ENCODE results near the gene UBE2A.

UBE2A gene

DNA sequence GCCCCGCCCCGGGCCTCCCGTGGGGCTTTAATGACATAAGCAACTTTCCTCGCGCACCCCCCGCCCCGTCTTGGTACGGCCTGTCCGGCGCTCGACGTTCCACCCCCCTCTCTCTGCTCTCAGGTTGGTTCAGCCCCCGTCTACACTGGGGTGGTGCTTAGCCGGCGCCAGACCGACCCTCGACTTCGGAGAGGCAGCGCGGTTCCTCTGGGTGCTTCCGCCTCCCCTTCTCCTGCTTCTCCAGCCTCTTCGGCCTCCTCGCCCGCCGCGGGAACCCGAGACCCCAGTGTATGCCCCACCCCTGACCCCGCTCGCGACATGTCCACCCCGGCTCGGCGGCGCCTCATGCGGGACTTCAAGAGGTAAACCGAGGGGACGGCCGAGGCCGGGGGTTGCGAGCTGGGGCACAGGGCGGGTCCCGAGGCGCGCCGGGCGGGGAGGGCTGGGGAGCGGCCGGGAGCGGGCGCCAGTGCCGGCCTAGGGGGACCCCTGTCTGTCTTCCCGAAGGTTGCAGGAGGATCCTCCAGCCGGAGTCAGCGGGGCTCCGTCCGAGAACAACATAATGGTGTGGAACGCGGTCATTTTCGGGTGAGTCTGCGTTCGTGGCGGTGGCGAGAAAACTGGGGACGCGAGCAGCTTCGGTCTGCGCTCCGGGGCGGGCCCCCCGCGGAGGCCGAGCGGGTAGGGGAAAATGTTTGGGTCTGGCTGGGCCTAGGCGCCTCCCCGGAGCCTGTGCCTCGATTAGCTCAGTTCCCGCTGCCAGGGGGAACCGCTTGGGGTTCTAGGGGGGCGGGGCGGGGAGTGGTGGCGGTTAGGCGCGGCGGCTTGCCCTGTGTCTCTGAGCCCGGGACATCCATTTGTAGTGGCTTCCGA lies at the start of gene UBE2A:
Gene UBE2A (plus strand): TSS at position 170 of the 873 bp plus-strand sequence. CDS start 149 bp downstream, at position 319.
- peak; percentile 84 for DNase-seq (ENCODE audit: low read depth)

DNA sequence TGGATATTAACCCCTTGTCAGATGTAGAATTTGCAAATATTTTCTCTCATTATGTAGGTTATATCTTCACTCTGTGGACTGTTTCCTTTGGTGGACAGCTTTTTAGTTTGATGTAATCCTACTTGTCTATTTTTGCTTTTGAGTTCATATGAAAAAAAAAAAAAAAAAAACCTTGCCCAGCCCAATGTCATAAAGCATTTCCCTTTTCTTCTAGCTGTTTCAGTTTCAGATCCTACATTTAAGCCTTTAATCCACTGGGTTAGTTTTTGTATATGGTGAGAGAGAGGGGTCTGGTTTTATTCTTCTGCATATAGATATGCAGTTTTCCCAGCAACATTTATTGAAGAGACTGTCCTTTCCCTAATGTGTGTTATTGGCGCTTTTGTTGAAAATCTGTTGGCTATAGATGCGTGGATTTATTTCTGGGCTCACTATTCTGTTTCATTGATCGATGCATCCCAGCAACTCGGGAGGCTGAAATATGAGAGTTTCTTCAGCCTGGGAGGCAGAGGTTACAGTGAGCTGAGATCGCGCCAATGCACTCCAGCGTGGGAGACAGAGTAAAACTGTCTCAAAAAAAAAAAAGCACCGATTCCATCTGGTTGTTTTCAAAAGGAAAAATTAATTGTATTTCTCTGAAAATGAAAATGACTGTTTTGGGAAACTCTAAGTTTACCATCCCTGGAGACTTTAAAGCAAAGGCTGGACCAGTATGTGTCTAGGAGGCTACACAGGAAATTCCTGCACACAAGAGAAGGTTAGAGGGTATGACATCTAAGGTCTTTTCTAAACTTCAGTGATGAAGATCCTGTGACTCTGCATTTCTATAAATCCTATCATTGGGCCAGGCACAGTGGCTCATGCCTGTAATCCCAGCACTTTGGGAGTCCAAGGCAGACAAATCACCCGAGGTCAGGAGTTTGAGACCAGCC lies 44.8 kb upstream of the UBE2A start:
- DNase-seq (ENCODE audit: low read depth) = no peak

DNA sequence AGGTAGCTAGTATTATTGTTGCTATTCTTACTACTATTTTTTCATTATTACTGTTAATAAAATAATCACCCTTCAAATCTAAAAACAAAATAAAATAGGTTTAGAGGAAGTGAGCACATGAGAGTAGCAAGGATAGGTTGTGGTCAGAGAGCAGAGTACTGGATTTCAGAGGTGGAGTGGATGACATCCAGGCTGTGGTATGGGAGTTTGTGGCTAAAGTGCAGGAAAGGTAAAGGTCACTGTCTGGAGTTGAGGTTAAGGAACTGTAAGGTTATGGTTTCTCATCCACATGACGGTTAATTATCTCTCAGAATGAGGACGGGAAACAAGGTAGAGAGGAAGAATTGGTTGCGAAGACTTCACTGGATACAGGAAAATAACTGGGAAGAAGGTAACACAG lies 36.9 kb upstream of the UBE2A start:
- DNase-seq (ENCODE audit: low read depth) = no peak

DNA sequence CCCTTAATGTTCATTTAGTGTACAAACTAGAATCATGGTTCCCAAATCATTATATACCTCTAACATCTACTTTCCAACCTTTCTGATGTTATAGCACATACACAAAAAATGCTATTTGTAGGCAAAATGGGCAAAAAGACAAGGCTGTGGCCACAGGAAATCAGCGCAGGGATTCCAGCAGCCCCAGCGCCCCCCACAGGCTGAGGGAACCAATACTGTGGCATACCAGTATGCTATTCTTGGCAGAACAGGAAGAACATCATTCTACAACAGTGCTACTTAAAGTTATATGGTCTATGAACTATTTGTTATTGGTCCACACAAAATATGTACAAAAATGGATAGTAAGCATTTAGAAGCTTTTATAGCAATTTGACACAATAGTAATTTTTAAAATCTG lies 34.5 kb upstream of the UBE2A start:
- DNase-seq (ENCODE audit: low read depth) = no peak

DNA sequence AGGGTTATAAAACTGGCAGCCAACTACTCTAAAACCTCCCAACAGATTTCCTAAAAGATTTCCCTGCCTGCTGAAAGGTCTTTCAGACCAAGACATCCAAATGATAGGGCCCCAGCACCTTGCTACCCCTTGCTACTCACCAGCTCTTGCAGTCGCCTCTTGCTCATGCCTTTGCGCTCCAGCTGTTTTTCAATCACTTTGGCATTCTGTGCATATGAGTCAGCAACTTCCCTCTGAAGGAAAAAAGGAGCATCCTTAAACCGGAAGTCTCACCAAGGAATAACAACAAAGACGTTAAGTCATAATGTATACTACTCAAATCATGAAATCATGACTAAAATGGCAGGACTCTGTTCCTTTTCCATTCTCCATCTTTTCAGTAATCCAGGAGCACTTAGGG lies 33.2 kb upstream of the UBE2A start:
- DNase-seq (ENCODE audit: low read depth) = no peak

DNA sequence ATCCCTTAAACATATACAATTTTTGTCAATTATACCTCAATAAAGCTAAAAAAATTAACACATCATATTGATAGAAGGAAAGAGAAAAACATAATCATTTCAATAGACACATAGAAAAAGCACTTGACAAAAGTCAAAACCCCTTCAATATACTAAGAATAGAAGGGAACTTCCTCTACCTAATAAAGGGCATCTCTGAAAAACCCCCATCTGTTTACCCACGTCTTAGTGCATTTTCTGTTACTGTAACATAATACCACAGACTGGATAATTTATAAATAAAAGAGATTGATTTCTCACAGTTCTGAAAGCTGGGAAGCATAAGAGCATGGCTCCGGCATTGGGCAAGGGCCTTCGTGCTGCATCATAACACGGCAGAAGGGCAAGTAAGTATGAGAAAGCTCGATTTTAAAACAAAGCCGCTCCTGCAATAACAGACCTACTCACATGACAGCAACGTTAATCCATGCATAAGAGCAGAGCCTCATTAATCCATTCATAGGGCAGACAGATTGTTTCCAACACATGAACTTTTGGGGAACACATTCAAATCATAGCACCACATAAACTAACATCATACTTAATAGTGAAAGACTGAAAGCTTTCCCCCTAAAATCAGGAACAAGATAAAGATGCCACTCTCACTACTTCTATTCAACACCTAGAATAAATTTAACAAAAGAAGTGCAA lies 24.9 kb upstream of the UBE2A start:
- DNase-seq (ENCODE audit: low read depth) = no peak

DNA sequence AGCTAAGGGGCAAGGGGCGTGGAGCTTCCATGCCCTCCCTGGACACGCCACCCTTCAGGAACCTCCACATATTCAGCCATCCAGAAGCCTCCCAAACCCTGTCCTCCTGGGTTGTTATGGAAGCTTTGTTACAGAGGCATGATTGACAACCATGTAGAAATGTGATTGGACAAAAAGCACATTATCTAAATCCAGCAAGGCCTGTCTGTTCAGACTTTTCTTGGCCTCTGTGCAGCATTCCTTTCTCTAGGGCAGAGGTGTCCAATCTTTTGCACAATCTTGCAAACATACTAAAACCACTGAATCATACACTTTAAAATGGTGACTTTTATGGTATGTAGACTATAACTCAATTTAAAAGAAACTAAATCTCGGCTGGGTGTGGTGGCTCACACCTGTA lies 21.9 kb upstream of the UBE2A start:
- no peak for DNase-seq (ENCODE audit: low read depth)

DNA sequence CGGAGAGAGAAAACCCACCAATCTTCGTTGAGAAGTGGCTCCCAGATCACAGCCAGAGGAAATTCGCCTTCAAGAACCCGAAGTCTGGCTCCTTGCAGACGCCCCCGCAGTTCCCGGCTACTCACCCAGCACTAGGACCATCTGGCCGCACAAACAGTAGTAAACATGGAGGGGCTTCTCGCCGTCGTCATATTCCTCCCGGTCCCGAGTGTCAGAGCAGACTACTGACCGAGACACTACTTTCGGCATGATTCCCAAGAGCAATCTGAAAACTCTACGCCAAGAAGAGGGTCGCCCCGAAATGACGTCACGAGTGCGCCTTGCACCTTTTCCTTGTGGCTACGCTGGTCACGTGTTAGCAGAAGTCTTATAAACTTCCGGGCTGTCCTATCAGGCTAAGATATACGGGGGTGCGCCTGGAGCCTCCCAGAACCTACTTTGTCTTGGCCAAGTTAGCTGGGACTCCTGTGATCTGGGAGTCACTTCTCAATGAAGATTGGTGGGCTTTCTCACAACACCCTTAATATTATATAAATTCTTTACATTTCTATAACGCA lies 9.2 kb upstream of the UBE2A start, which contains the start of gene STEEP1:
Gene STEEP1 (minus strand): TSS at position 303 of the 557 bp plus-strand sequence. CDS start 54 bp downstream, at position 249.
- peak; percentile 75 for DNase-seq (ENCODE audit: low read depth)

DNA sequence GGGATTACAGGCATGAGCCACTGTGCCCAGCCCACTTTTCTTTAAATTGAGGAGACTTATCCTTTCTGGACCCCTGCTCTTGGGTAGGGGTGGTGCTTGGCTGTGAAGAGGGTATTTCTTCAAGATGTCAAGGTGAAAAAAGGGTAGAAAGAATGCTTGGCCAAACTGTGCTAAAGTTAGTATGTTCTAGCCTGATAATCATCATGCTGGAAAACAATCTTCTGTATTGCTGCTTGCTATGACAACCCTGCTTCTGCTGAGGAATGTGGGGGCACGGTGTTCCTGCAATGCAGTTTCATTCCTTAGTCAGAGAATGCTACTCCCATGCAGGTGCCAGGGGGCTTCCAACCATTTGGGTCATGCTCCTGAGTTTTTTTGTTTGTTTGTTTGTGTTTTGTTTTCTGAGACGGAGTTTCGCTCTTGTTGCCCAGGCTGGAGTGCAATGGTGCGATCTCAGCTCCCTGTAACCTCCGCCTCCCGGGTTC lies 4.0 kb upstream of the UBE2A start:
- no peak for DNase-seq (ENCODE audit: low read depth)

DNA sequence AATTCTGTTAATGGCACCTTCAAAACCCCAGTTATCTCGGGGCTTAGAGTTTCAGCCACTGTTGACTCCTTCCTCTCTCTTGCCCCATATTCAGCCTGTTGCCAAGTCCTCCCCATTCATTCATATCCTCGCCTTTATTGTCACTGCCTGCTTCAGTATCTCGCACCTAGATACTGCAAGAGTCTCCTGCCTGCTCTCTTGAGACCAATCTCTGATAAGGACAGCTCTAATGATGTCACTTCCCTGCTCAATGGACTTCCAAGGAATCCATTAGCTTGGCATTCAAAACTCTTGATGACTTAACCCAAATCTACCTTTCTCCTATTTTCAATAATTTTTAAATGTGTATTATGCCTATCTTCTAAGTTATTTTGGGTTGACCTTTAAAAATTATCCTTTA lies 1.1 kb upstream of the UBE2A start:
- no peak for DNase-seq (ENCODE audit: low read depth)

DNA sequence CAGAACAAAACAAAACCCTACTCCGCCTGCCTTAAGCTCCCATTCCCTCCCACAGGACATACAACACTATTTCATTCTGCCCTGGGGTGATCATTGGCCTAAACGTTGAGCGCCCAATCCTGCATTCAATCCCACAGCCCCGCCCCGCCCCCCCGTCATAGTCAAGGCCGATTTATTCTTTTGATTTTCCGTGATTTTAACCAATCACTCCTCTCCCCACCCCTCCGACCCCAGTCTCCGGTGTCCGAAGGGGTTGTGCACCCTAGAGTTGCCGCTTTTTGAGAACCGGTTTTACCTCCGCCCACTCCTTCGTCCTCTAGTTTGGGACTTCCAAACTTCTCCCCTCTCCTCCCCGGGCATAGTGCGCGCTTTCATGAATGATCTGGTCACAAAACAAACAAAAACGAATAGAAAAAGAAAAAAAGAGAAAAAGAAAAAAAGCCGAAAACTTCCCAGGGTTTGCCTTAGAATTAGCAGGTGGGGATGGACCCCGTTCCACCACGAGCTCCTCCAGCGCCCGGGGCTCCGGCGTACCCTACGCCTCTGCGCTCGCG lies 446 bp upstream of the UBE2A start:
- peak; percentile 0 for DNase-seq (ENCODE audit: low read depth)

DNA sequence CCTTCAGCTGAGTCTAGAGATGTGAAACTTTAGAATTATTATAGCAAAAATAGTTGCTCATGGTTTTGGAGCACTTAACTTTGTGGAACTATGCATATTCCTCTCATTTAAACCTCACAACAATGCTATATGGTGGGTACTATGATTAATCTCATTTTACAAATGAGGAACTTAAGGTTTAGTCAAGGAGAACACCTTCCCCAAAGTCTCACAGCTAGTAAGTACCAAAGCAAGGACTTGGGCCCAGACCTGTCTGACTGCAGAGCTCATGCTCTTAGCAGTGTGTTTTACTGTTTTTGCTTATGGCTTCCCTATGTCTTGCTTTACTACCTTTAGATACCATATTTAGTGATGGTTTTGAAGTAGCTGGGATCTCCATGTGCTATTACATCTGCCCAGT lies 5.1 kb downstream of the UBE2A start:
- no peak for DNase-seq (ENCODE audit: low read depth)

DNA sequence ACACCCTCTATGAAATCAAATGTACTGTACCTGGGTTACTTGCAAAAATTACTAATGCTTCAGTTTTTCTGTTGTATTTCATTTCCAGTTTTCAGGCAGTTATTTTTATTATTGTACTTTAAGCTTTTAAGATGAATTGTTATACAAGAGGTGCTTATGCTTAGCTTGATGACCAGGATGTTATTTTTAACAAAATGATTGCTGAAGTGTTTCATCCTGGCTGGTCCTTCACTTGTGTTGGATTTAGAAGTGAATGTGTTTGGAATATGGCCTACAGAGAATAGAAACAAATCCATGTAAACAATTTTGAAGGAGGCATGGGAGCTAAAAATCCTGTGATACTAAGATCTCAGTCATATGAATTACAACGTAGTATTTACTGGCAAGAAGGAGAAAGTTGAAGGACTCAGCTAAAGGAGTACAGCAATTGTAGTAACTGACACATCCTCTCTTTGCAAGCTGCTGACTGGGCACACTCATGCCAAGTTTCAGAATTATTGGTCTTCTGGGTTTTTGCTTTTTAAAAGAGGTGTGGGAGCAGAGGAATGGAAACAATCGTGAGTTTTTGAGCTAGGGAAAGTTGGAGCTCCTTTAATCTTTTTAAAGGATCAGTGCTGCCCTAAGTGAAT lies 9.2 kb downstream of the UBE2A start:
- no peak for DNase-seq (ENCODE audit: low read depth)

DNA sequence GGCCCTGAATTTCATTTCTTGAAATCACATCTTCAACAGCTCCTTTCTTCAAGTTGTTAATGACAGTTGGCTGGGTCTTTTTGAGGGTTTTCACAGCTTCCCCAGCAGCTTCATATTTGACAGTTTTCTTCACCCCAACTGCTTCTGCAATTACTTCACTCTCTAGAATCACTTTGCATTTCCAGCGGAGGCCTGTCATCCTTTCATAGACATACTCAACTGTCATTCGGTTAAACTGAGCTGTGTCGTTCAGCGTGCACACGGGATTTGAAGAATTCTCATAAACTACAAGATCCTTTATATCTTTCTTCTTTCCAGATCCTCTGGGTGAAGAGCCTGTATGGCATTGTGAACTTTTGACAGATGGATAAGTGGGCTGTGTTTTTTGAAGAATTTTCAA lies 15.4 kb downstream of the UBE2A start:
- no peak for DNase-seq (ENCODE audit: low read depth)

DNA sequence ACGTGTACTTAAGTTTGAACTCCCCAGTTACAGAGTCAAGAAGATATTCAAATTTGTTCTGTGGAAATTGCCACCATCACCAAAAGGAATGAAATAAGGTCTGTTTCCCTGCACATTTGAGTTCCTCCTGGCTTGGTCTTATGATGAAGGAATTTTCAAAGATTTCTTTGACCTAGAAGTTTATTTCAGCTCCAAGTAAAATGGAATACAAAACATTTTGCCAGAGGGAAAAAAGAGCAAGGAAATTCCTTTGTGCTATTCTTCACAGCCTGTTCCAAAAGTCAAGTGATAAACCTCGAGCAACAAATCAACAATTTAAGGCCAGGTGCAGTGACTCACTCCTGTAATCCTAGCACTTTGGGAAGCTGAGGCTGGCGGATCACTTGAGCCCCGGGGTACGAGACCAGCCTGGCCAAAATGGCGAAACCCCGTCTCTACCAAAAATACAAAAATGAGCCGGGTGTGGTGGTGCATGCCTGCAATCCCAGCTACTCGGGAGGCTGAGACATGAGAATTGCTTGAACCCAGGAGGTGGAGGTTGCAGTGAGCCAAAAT lies 28.4 kb downstream of the UBE2A start:
- DNase-seq (ENCODE audit: low read depth) = no peak

DNA sequence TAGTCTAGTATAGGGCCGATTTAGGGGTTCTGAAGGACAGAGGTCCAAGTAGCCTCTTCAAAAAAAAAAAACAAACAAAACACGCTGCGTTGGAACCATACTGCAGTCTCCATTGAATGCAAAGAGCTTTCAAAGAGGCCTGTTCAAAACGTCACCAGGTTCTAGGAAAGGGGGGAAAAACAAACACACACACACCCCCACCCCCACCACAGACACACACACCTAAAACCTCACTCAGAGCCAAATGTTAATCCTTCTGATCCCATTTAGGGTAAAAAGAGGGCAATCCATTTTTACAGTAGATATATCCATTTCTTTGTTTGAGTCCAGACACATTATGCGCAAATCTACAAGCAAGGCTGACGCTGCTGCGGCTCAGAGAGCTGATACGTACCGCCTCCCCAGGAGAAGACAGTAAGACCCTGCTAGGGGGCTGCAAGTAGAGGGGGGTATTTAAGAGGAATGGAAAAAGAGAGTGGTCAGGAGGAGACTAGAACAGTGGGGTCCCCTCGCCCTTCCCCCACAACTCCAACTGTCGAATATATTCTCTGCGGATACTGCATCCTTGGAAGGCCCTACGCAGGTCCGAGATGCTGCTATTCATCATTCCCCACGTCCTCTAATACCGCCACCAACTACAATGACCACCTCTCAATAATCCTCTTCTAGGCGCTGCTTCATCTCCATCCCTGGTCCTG lies 30.6 kb downstream of the UBE2A start:
- DNase-seq (ENCODE audit: low read depth) = no peak

DNA sequence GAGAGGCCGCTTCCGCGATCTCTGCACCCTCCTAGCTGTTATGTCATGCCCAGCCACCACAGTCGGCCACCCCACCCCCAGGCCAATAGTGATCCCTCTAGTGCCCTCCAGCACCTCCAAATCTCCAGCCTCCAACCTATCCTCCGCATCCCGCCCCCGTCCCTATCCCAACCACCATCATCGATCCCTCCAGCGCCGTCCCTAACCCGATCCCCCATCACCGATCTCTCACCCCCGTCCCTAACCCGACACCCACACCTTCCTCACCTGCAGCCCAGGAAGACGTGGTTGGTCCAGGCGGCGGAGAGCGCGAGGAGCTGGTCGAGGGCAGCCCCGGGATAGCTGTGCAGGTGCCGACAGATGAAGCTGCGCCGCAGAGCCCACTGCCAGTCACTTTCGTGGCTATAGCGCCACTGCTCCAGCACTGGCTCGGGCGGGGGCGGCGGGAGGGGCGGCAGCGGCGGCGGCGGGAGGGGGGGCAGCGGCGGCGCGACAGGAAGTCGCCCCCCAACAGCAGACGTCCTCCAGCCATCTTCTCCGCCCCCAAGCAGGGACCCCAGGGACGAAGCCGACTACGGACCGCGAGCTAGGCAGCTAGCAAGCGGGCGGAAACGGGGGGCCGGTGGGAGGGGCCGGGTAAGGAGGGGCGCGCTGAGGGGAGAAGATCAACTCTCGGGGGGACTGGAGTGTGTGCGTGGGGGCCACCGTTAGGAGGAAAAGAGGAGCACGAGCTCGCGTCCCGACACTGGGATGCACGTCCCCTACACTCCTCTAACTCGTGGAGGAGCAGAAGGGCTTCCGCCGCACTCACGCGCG lies 31.3 kb downstream of the UBE2A start:
- DNase-seq (ENCODE audit: low read depth) = peak; percentile 29

DNA sequence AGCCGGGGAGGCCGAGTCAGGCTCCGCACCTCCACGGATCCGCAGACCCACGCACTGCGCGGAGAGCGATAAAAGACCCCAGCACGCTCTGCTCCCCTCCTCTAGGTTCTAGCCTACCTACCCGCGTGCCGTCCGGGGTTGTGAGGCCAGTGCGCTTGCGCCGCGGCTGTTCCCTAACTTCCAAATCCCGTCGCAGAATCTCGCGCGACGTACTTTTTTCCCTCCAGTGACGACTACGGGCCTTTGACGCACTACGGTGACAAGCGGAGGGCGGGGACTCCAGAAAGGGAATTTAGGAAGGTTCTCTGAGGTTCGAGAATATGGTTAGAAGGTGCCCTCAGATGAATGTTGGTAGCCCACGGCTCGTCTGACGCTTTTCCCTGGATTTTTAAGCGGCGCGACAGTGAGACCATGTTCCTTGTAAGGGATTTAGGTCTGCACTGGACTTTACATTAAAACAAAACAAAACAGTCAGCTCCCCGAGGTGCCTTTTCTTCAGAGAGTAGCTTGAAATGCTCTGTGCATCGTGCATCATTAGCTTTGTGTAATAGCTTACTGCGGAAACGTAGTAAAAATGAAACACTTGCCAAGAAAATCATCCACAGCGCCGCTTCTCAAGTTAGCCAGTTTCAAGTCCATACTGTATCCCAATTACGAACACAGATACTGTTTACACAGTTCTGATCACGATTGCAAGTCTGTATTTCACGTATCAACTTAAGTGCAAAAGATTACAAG lies 32.1 kb downstream of the UBE2A start, which contains the start of gene NKRF:
Gene NKRF (minus strand): TSS at position 145 of the 738 bp plus-strand sequence.
- DNase-seq (ENCODE audit: low read depth) = peak; percentile 86
